Measurements from ENCODE around the gene EMCN.
"Not testable (repeated sequence)": the region's sequence is repeated elsewhere in the genome, so short reads cannot be mapped to it uniquely, and the experiment has no call there.

The EMCN gene

GRCh38 chr4:100369871-100370270 lies 148.0 kb downstream of the EMCN start:
- DNase-seq = no peak

- DNase-seq = no peak
These were observed 150.4 kb downstream of the EMCN start for GRCh38 chr4:100367451-100367850.

DNA sequence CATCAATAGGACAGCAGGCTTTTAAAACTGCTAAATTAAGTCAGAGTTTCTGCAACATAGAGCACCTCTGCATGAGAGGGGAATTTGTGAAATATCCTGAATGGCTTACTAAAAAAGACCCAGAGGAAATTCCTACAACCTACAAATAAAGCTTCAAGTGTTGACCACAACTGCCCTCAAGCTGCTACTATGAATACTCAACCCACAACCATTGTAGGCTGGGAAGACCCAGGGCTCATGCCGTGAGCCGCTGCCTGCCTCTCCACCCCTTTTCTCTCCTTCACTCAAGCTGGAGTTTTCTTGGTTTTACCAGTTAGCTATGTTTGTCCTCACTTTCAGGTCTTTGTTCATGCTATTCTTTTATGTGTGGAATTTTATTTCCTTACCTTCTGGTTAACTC lies 151.6 kb downstream of the EMCN start:
- DNase-seq = no peak

- DNase-seq = no peak
These were observed 155.5 kb downstream of the EMCN start for GRCh38 chr4:100362366-100362765.

- DNase-seq = no peak
These were observed 156.5 kb downstream of the EMCN start for GRCh38 chr4:100361336-100361735.

DNA sequence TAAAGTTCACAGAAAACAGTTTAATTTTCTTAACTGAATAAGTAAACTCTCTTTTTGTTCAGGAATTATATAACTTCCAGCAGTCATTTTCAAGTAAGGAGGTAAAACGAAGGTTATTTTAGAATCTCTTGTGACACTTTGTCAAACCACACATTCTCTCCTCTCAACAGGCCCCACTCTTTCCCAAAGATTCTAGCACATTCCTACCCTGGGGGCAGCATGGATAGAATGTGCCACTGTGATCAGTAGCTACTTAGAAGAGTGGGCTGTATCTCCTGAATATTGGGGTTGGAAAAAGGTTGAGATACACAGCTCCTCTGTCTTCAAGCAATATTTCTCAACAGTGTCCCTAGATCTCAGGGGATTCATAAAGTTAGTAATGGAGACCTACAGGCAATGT lies 157.6 kb downstream of the EMCN start:
- DNase-seq = no peak

DNA sequence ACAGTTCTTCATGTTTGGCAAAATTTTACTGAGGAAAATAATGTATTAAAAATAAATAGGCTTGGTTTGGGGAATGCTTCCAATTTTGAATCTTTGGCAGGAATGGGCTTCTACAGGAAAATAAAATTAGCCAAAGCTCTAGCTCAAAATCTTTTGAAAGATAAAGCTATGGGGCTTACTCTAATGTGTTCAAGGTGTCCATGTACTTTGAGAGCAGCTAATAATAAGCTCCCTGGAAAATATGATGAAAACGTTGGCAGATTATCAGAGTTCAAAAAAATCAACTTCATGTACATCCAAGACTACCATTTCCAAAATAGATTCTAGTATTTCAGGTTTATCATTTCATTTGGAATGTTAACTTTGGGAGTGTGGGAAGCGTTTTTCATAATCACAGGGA lies 158.4 kb downstream of the EMCN start:
- no peak for DNase-seq

DNA sequence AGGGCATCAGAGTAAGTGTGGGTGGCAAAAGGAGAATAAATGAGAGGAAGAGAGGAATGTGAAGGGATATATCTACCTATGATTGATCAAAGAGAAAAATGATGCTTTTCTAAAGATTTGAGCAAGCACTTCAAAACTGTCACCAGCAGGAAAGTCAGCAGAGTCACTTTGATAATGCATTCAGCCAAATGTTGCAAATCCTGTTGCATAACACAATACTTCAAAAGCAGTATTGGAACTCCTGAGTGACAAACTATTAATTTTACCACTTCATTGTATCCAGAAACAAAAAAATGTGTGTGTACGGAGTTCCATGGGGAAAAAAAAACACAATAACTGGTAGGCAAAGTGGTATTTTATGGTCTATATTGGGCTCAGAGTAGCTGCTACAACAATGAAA lies 160.3 kb downstream of the EMCN start:
- no peak for DNase-seq

DNA sequence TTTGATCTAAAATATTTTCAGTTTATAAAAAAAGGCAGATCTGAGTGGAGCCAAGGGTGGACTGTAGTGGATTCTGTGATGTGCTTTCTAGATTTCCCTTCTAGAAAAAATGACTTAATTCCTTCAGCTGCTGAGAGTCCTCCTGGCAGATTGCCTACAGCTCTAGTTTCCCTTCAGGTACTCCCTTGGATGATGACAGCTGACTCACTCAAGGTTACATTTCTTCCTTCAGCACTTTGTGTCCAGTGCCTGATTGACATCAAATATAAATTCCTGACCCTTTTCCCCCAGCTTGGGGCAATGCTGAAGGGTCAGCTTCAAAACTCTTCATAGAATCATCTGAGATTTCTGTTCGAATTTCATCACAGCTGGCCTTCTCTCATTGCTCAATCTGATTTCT lies 161.7 kb downstream of the EMCN start:
- no peak for DNase-seq

- not testable (repeated sequence) for DNase-seq
These were observed 165.5 kb downstream of the EMCN start for GRCh38 chr4:100352352-100352751.

DNA sequence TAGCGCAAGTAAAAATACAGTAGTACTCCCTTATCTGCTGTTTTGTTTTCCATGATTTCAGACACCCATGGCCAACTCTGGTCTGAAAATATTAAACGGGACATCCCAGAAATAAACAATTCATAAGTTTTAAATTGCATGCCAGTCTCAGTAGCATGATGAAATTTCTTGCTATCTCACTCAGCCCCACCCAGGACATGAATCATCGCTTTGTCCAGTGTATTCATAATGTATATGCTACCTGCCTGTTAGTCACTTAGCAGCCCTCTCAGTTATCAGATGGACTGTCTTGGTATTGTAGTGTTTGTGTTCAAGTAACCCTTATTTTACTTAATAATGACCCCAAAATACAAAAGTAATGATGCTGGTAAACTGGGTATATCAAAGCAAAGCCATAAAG lies 169.3 kb downstream of the EMCN start:
- DNase-seq = no peak

GRCh38 chr4:100347241-100347640 lies 170.6 kb downstream of the EMCN start:
- no peak for DNase-seq

DNA sequence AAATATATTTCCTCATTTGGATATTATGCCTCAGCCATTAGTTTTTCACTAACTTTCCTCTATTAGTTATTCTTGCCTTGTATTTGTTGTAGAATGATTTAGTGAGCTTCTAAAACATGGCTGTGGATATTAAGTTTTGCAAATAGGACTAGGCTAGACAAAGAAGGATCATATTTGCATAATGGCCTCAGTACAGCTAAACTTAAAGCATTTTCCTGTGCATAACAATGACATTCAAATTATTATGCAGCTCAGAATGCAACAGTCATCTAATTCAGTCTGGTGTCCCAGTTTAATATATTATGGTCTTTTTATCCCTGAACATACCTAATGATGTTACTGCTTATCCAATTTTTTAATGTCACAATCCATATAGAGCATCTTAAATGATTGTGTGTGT lies 172.2 kb downstream of the EMCN start:
- DNase-seq = no peak
